ENCODE measurements around the gene SPATA31D4.
"Not testable (repeated sequence)": the region's sequence is repeated elsewhere in the genome, so short reads cannot be mapped to it uniquely, and the experiment has no call there.

The SPATA31D4 gene

GRCh38 chr9:81928305-81928704 is at the start of gene SPATA31D4:
TSS of gene SPATA31D4 (plus strand) at chr9:81928428. CDS start at chr9:81928514, 86 bp downstream.
- DNase-seq (ENCODE audit: low read depth in 2 of 2): not testable (repeated sequence)

GRCh38 chr9:81878530-81878929 is 49.7 kb upstream of the SPATA31D4 start:
- no peak for DNase-seq (ENCODE audit: low read depth in 2 of 2)

DNA sequence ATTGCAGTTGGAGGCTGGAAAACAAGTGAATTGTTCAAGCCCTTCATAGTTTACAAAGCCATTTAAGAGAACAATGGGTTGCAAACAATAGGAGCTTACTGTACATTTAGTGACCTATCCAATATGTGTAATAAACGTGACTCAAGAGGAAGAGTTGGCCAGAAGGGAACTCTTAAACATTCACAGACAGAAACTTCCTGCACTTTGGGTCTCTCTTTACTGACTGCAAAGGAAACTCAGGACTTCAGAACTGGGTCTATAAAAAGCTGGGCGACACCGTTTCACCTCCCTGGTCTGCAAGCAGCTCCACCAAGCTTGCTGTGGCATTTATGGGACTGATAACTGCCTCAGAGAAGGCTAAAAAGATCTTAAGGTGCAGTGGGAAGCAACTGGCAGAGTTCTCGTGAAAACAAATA is 48.7 kb upstream of the SPATA31D4 start:
- DNase-seq (ENCODE audit: low read depth in 2 of 2): no peak

GRCh38 chr9:81885602-81886001 is 42.6 kb upstream of the SPATA31D4 start:
- DNase-seq (ENCODE audit: low read depth in 2 of 2): no peak

- DNase-seq (ENCODE audit: low read depth in 2 of 2): no peak
Measured at GRCh38 chr9:81886665-81887064, 41.6 kb upstream of the SPATA31D4 start.

GRCh38 chr9:81890104-81890503 is 38.1 kb upstream of the SPATA31D4 start:
- DNase-seq (ENCODE audit: low read depth in 2 of 2): no peak

- DNase-seq (ENCODE audit: low read depth in 2 of 2): no peak
Measured at GRCh38 chr9:81892440-81892839, 35.8 kb upstream of the SPATA31D4 start.

- DNase-seq (ENCODE audit: low read depth in 2 of 2): no peak
Measured at GRCh38 chr9:81893929-81894328, 34.3 kb upstream of the SPATA31D4 start.

- DNase-seq (ENCODE audit: low read depth in 2 of 2): no peak
Measured at GRCh38 chr9:81894891-81895290, 33.3 kb upstream of the SPATA31D4 start.

GRCh38 chr9:81896070-81896469 is 32.2 kb upstream of the SPATA31D4 start:
- no peak for DNase-seq (ENCODE audit: low read depth in 2 of 2)

GRCh38 chr9:81898851-81899250 is 29.4 kb upstream of the SPATA31D4 start:
- no peak for DNase-seq (ENCODE audit: low read depth in 2 of 2)

GRCh38 chr9:81902196-81902595 is 26.0 kb upstream of the SPATA31D4 start:
- no peak for DNase-seq (ENCODE audit: low read depth in 2 of 2)

DNA sequence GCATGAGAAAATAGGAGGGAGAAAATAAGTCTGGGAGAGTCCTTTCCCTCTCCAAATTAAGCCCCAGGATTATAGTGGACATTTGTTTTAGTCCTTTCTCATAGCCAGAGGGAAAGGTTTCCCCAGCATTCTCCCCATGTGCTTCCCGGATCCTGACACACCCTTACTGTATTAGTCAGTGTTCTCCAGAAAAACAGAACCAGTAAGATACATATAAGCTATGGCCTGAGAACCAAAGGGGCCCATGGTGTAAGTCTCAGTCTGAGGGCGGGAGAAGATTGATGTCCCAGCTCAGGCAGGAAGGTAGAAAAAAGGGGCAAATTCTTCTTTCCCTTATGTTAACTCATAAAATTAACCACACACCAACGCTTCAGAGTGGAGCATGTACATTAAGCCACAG is 25.6 kb upstream of the SPATA31D4 start:
- no peak for DNase-seq (ENCODE audit: low read depth in 2 of 2)

DNA sequence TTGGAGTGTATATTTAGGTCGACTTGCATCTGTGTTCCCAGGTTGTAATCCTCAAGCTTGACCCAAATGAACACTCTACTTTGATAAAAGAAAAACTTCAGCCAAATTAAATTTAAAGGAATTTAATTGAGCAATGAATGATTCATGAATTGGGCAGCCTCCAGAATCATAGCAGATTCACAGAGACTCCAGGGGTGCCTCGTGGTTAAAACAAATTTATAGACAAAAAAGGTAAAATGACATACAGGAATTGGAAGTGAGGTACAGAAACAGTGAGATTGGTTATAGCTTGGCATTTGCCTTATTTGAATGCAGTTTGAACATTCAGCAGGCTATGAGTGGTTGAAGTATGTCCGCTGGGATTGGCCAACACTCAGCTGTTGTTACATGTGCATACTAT is 21.6 kb upstream of the SPATA31D4 start:
- DNase-seq (ENCODE audit: low read depth in 2 of 2): peak; percentile 47 to 50

- DNase-seq (ENCODE audit: low read depth in 2 of 2): no peak
Measured at GRCh38 chr9:81912135-81912534, 16.1 kb upstream of the SPATA31D4 start.

GRCh38 chr9:81915801-81916505 is 12.3 kb upstream of the SPATA31D4 start:
- no peak for DNase-seq (ENCODE audit: low read depth in 2 of 2)

DNA sequence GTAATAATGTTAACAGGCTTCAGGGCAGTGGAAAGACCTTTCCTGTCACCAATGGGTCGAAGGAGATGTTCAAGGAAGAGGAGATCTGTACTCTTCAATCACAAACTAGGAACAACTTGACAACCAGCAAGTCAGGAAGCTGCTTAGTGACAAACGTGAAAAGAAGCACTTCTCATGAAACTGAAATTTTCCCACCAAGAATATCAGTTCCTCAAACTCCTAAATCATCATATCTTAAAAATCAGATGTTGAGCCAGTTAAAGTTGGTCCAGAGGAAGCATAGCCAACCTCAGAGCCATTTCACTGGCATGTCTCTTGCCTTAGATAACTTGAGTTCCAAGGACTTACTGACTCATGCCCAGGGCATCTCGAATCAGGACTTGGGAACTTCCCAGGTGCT is 9.7 kb upstream of the SPATA31D4 start:
- DNase-seq (ENCODE audit: low read depth in 2 of 2): not testable (repeated sequence)

DNA sequence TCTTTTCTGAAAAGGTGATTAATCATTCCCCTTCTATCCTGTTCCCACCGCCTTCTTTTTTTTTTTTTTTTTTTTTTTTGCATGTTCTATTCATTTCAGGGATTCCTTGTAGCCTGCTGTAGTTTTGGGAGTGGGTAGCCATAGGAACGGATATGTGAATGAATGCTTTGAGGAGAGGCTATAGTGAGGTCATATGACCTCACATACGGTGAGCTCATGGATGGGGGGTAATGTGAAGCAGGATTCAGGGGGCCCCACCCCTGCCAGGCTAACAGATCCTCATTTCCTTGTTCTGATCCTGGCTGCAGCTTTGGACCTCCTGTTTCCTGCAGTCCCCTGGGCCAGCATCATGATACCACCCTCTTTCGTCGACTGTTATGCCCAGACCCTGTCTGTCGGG is 1.9 kb downstream of the SPATA31D4 start:
- not testable (repeated sequence) for DNase-seq (ENCODE audit: low read depth in 2 of 2)

GRCh38 chr9:81933547-81933946 is 5.3 kb downstream of the SPATA31D4 start:
- not testable (repeated sequence) for DNase-seq (ENCODE audit: low read depth in 2 of 2)

DNA sequence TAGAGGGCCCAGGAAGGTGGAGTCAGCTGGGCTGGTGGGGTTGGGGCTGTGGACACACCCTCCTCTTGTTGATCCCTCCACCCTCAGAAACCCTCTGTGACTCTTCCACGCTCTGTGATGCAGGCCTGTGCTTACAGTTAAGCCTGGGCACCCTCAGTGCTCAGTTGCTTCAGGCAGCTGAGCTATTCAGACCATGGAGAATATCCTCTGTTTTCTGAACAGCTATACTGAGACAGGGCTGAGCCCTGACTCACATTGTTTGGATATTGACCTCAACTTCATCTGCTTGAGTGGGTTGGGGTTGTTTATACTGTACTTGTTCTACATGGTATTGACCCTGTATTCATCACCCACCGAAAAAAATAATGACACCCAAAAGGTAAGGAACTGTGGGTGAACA is 15.2 kb downstream of the SPATA31D4 start, which contains the start of gene SPATA31D3:
Gene SPATA31D3 (plus strand): TSS at position 108 of the 400 bp plus-strand sequence. CDS start 86 bp downstream, at position 194.
- not testable (repeated sequence) for DNase-seq (ENCODE audit: low read depth in 2 of 2)

GRCh38 chr9:81948650-81949049 is 20.4 kb downstream of the SPATA31D4 start:
- not testable (repeated sequence) for DNase-seq (ENCODE audit: low read depth in 2 of 2)

GRCh38 chr9:81953096-81953495 is 24.9 kb downstream of the SPATA31D4 start:
- DNase-seq (ENCODE audit: low read depth in 2 of 2): no peak

DNA sequence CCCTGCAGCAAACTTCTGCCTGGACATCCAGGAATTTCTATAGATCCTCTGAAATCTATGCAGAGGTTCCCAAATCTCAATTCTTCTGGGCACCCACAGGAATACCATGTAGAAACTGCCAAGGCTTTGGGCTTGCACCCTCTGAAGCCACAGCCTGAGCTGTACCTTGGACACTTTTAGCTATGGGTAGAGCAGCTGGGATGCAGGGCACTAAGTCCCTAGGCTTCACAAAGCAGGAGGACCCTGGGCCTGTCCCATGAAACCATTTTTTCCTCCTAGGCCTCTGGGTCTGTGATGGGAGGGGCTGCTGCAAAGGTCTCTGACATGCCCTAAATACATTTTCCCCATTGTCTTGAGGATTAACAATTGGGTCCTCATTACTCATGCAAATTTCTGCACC is 27.4 kb downstream of the SPATA31D4 start:
- no peak for DNase-seq (ENCODE audit: low read depth in 2 of 2)

All from fibroblast of skin of left quadriceps (primary cell).